ENCODE results near the gene VPS37B.

Gene VPS37B

GRCh38 chr12:122838841-122839240 lies 57.1 kb downstream of the VPS37B start:
- no peak for DNase-seq (ENCODE audit: low read depth)
- TF ChIP-seq, protein P1, sequence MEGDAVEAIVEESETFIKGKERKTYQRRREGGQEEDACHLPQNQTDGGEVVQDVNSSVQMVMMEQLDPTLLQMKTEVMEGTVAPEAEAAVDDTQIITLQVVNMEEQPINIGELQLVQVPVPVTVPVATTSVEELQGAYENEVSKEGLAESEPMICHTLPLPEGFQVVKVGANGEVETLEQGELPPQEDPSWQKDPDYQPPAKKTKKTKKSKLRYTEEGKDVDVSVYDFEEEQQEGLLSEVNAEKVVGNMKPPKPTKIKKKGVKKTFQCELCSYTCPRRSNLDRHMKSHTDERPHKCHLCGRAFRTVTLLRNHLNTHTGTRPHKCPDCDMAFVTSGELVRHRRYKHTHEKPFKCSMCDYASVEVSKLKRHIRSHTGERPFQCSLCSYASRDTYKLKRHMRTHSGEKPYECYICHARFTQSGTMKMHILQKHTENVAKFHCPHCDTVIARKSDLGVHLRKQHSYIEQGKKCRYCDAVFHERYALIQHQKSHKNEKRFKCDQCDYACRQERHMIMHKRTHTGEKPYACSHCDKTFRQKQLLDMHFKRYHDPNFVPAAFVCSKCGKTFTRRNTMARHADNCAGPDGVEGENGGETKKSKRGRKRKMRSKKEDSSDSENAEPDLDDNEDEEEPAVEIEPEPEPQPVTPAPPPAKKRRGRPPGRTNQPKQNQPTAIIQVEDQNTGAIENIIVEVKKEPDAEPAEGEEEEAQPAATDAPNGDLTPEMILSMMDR (conservative IDR thresholded peaks at IDR 0.05; ENCODE audit: low read depth, low read length), result no peak
- H3K4me3 ChIP-seq (ENCODE audit: low read depth, low read length), result no peak overlapping the region

DNA sequence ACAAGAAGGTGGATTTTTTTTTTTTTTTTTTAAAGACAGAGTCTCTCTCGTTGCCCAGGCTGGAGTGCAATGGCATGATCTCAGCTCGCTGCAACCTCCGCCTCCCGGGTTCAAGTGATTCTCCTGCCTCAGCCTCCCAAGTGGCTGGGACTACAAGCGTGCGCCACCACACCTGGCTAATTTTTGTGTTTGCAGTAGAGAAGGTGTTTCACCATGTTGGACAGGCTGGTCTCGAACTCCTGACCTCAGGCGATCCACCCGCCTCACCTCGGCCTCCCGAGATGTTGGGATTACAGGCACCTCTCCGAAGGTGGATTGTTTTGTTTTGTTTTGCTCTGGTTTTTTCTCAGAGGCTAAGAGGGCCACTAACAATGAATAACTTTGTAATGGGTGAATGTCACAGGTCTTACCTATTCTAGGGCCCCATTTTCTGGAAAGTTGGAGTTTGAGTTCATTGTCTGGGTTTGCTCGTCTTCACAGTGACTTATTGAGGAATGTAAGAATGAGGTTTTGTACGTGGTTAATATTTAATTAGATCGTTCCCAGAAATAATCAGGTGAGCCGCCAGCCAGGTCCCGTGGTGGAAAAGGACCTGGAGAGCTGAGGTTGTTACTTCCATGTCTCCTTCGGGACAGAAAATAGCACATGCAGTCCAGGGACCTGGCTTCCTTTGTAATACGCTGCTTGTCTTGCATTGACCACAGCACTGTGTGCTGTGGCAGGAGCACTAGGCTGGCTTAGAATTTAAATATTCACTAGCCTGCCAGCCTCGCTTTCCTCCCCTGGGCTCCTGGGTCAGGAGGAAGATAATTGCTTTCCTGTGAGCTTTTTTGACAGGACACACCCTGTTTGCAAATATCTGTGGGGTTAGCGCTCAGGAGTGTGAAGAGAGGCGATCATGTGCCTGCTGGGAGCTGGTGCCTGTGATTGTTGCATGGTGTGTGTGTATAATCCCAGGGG lies 58.3 kb downstream of the VPS37B start:
- H3K4me3 ChIP-seq (ENCODE audit: low read depth, low read length), result no peak overlapping the region
- TF ChIP-seq, protein P1 (conservative IDR thresholded peaks at IDR 0.05; ENCODE audit: low read depth, low read length), result no peak
- no peak for DNase-seq (ENCODE audit: low read depth)

GRCh38 chr12:122836027-122836921 lies 59.6 kb downstream of the VPS37B start:
- peak overlapping the region; percentile 64 for H3K4me3 ChIP-seq (ENCODE audit: low read depth, low read length)
- DNase-seq (ENCODE audit: low read depth), result no peak
- TF ChIP-seq, protein P1 (conservative IDR thresholded peaks at IDR 0.05; ENCODE audit: low read depth, low read length), result no peak

DNA sequence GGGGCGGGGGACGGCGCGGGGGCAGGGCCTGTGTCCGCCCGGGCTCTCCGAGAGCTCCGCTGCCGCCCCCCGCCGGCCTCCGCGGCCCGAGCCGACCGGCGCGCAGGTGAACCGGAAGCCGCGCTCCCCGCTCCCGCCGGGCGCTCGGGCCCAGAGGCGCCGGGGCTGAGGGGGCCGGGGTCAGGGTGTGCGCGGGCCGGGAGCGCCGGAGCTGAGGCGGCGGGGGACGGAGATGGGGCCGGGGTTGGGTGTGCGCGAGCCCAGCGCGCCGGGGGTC lies 60.2 kb downstream of the VPS37B start:
- no peak for DNase-seq (ENCODE audit: low read depth)
- TF ChIP-seq, protein P1 (conservative IDR thresholded peaks at IDR 0.05; ENCODE audit: low read depth, low read length), result no peak

DNA sequence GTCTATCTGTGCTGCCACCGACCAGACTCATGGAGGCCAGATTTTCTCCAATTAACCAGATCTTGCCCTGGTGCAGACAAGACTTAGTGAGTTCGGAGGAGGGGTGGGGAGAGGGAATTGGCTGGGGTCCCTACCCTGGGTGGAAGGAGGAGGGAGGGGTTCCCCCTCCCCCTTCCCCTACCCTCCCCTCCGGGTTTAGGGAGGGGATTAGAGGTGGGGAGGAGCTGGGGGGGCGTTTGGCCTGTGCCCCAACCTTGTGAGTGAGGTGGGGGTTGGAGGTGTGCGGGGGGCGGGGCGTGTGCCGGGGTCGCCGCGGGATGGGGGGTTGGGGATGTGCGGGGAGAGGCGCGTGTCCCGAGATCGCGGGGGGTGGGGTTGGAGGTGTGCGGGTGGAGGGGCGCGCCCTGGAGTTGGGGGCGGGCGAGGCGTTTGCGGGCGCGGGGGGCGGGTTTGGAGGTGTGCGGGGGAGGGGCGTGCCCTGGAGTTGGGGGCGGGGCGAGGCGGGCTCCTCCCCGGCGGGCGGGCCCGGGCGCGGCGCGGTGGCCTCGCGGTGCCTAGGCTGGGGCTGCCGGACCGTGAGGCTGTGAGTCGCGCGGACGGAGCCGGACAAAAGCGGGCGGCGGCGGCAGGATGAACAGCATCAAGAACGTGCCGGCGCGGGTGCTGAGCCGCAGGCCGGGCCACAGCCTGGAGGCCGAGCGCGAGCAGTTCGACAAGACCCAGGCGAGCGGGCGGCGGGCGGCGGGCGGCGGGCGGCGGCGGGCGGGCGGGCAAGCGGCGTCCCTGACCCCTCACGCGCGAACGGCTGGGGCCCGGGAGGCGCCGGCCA lies 60.8 kb downstream of the VPS37B start, which contains the start of gene HIP1R:
HIP1R (plus strand) TSS at position 537 of the 829 bp plus-strand sequence; CDS start at position 631, 94 bp downstream.
- DNase-seq (ENCODE audit: low read depth), result no peak
- peak within 1 kb of the TSS; percentile 64 for H3K4me3 ChIP-seq (ENCODE audit: low read depth, low read length)
- TF ChIP-seq, protein P1 (conservative IDR thresholded peaks at IDR 0.05; ENCODE audit: low read depth, low read length), result no peak

More for the DNA sequence above, 60.2 kb downstream of the VPS37B start:
- peak overlapping the region; percentile 64 for H3K4me3 ChIP-seq (ENCODE audit: low read depth, low read length)

Measured in choroid plexus epithelial cell (primary cell).